GM04503 (cell line): ENCODE measurements around the gene CAMK1.

Experiments used
- DNase-seq: peaks from one replicate; pipeline ENCODE4 v3.0.0-alpha.2; 2012; ENCODE audit warnings: low read depth

The CAMK1 gene

GRCh38 chr3:9769426-9770275 lies at the start of gene CAMK1:
Gene CAMK1, minus strand, starts transcription at chr3:9769947. Its CDS starts 2,198 bp downstream, at chr3:9767749.
- DNase-seq: no peak

- no peak for DNase-seq
Observed at GRCh38 chr3:9818666-9819335, 49.1 kb upstream of the CAMK1 start.

DNA sequence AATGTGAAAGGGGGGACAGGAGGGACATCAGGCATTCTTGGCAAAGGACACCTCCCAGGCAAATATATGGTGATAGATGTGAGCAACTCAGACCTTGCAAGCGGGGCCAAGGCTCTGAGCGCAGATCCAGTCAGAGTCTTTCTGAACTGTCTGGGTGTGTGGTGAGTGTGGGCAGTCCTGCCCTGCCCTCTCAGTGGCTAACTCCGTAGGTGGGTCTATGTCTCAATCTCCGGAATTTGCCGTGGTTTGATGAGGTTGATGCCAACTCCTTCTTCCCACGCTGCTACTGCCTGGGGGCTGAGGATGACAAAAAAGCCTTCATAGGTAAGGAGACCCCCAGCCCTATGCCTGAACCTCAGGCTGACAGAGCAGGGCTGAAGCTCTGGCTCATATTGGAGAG lies 47.7 kb upstream of the CAMK1 start:
- DNase-seq: no peak

- no peak for DNase-seq
Observed at GRCh38 chr3:9815986-9816385, 46.2 kb upstream of the CAMK1 start.

- DNase-seq: no peak
Observed at GRCh38 chr3:9812870-9813483, 43.2 kb upstream of the CAMK1 start.

- DNase-seq: no peak
Observed at GRCh38 chr3:9810846-9811245, 41.1 kb upstream of the CAMK1 start.

DNA sequence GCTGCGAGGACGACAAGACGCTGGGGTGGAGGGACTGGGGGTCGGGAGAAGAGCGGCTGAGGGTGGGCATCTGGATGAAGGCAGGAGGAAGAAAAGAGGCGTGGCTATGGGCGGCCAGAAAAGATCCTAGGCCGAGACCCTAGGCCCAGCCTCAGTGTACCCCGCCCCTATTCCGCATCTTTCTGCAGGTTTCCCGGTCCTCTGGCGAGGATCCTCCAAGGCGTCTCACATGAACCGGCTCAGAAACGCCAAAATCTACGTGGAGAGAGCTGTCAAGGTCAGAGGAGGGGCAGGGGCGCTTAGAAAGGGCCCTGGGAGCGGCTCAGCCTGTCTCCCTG lies 40.7 kb upstream of the CAMK1 start:
- DNase-seq: no peak

DNA sequence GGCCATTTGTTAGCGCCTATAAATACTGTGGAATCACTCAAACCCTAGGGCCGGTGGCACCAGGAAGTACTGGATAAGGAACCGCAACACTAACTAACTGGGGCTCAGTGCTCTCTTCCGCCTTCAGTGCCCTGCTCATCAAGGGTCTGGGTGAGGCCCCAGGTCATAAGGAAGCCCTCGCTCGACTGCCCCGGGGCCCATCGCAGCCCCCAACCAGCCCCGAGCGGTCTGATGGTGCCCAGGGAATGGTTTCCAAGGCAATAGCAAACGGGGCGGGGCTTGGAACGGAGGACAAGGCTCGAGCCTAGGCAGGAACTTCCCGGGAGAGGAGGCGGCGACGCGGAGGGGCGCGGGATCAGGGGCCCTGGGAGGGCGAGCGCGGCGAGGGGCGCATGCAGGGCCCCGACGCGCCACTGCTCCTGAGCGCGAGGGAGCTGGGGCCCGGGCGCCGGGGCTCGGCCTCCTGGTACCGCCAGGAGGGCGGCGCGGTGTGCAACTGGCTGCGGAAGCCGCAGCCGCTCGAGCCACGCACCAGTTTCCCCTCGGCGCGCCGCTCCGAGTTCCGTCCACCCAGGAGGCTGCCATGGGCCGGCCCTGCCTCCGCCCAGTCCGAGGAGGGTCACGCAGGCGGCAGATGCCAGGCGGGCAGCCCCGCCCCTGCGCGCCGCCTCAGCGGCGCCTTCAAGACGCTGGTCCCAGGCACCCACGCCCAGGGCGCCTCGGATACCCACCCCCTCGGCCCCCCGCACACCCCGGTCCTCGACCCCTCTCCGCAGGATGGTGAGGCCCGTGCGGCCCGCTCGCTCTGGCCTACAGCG lies 40.1 kb upstream of the CAMK1 start, which contains the start of gene TTLL3:
TTLL3 (plus strand) TSS at position 648 of the 818 bp plus-strand sequence. CDS start 400 bp downstream, outside the sequence.
- no peak for DNase-seq

DNA sequence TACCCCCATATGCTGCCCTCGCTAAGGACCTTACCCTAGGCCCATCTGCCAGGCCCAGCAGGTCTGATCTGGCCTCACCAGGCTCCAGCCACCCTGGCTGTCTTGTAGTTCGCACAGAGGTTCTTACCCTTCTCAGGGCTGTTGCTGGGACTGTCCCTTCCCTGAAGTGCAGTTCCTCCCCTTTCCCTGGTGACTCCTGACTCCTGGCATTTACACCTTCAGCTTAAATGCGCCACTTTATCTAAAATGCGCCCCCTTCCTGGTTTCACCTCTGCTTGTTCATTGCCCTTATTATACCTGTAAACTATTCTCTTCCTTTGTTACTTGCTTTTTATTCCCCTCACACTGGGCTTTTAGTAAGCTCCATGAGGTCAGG lies 39.5 kb upstream of the CAMK1 start:
- DNase-seq: no peak

DNA sequence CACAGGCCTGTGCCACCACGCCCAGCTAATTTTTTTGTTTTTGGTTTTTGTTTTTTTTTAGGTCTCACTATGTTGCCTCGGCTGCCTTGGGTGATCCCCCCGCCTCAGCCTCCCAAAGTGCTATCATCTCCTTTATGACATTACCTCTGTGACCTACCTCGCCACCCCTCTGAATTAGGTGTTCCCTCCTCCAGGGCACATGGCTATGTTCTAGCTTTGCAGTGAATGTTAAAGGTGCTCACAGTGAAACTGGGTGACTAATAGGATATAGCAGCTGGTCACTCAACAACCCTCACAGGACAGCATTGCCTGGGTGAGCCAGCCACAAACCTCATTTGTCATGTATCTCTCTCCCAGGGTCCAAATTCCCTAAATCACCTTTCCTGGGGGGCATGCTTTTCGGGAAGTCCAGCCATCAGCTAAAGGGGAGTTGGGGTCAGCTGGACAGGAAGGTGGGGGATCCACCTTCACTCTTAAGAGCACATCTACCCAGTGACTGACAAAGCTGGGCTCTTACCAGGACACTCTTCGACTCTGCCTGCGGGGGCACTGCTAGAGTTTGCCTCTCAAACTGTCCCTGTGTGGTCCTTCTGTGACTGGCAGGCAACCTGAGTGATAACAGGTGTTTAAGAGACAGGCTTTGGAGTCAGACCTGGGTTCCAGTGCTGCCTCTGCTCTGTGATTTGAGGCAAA lies 38.7 kb upstream of the CAMK1 start:
- DNase-seq: no peak

DNA sequence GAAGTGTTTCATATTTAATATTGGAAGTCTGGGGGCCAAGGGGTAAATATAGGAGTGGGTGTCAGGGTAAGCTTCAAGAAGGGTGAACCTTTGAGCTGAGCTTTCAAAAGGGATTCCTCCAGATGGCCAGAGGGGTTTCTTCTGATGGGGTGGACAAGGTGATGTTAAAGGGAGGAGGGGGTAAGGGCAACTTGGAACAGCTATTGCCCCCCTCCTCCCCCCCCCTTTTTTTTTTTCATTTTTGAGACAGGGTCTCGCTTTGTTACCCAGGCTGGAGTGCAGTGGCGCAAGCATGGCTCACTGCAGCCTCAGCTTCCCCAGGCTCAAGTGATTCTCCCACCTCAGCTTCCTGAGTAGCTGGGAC lies 38.2 kb upstream of the CAMK1 start:
- no peak for DNase-seq

DNA sequence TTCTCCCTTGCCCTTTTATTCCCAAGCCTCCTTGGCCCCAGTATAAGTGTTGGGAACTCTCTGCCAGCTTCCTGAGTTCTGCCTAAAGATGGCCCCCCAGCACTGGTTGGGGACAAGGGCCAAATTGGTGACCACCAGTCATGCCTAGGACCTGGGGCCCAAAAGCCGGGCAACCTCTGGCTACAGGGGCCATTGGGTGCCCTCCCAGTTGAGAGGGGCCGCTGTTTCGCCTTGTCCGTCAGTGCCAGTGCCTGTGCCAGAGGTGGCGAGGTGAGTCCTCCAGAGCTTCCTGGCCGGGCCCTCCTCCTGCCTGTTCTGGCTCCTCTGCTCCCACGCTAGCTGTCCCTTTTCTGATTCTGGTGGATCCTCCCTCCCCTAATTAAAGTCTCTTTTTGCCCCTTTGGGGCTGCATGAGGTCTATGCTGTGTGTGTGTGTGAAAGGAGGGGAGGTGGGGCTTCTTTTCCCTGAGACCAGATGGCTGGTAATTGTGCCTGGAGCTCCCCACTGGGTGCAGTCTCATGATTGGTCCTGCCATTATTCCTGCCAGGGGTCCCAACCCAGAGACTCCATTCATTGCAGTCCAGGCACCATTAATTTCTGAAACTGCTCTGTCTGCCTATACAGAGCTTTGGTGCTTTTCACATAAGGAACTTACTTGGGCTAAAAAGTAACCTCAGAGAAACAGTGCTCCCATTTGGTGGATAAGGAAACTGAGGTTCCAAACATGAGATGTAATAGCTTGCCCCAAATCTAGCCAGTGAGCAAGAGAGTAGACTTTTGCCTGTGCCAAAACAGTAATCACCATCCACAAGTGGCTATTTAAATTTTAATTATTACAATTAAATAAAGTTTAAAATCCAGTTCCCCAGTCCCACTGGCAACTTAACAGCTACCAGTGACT lies 37.2 kb upstream of the CAMK1 start:
- no peak for DNase-seq

- DNase-seq: no peak
Observed at GRCh38 chr3:9806137-9806536, 36.4 kb upstream of the CAMK1 start.

DNA sequence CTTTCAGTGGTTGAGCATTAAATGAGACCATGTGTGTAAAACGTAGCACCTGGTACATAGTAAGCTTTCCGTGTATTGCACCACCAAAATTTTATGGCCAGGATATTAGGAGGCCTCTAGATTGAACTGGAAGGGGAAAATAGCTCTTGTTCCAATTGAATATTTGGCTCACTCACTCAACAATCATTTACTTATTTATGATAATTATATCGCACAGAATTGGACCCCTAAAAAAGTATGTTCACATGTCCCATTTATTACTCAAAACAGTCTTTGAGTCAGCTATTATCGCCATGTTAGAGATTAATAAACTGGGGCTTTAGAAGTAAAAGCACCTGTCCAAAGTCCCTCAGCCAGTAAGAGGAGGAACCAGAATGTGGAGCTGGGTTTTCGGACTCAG lies 35.2 kb upstream of the CAMK1 start:
- no peak for DNase-seq

DNA sequence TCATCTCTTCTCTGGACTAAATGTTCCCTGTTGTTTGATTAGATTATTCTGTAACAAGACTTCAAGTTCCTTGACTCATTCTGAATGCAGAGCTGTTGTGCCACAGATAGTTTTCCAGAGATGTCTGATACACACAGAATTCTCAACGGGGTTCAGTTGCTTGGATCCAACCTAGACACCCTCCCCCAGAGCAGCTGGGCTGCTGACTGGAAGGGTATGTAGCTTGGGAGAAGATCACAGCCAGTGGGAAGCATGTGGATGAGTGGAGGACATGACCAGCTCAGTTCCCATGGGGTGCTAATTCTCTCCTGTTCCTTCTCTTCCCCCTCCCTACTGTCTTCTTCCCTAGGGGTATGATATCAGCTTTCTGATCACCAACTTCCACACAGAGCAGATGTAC lies 33.7 kb upstream of the CAMK1 start:
- no peak for DNase-seq

- DNase-seq: no peak
Observed at GRCh38 chr3:9800529-9800928, 30.8 kb upstream of the CAMK1 start.

DNA sequence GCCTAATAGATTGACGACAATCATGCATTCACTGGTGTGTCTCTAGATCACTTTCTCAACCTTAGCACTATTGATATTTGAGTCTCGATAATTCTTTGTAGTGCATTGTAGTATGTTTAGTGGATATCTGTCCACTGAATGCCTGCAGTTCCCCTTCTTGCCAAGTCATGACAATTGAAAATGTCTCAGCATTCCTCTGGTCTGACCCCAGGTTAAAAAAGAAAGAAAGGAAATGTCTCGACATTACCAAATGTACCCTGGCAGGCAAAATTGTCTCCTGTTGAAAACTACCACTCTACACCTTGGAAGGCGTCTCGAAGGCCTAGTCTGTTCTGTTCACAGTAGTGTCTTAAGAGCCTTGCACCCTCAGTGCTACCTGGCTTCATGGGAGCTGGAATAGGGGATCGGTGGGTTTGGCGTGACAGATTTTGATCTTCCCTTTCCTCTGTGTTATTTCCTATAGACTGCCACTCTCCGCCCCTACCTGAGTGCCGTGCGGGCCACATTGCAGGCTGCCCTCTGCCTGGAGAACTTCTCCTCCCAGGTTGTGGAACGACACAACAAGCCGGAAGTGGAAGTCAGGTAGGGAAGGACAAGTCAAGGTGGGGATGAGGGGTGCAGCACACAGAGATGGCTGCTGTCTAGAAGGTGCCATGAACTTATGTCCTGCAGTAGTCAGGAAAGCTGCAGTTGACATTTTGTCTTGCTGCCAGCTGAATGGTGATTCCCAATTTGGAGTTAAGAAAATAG lies 27.6 kb upstream of the CAMK1 start:
- DNase-seq: no peak

DNA sequence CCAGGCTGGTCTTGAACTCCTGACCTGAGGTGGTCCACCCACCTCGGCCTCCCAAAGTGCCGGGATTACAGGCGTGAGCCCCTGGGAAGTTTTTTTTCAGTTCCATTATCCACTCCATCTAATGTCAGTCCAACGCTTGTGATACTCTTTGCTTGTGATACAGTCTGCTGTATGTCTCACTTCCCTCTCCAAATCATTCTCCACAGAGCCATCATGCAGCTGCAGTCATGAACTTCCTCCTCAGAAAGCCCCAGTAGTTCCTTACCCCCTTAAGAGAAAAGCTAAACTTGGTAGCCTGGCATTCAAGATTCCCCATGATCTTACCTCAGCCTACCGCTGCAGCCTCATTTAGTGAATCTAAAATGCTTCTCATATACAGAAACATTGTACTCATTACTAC lies 25.5 kb upstream of the CAMK1 start:
- no peak for DNase-seq

DNA sequence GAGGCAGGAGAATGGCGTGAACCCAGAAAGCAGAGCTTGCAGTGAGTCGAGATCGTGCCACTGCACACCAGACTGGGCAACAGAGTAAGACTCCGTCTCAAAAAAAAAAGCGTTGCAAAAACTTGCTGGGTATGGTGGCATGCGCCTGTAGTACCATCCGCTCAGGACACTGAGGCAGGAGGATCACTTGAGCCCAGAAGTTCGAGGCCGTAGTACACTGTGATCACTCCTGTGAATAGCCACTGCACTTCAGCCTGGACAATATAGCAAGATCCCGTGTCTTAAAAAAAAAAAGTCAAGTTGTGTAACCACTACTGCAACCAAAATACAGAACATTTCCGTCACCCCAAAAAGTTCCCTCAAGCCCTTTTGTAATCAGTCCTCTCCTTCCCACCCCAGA lies 24.7 kb upstream of the CAMK1 start:
- DNase-seq: no peak

GRCh38 chr3:9793161-9793781 lies 23.5 kb upstream of the CAMK1 start:
- no peak for DNase-seq
